ENCODE data around the gene SLC13A1.
"Not testable (repeated sequence)": the region's sequence is repeated elsewhere in the genome, so short reads cannot be mapped to it uniquely, and the experiment has no call there.

SLC13A1 gene

GRCh38 chr7:123099712-123100111 lies 100.1 kb downstream of the SLC13A1 start:
- no peak for DNase-seq
- Histone ChIP-seq H3K4me3 (ENCODE audit: low read length) (no peak overlapping the region), H3K9ac (ENCODE audit: low read length) (no peak overlapping the region), H3K9me3 (replicated peaks; ENCODE audit: insufficient read depth, low read length) (no peaks in the 10 kb centered on the region), H3F3A (ENCODE audit: insufficient read depth, low read length) (no peaks in the 10 kb centered on the region), H3K36me3 (replicated peaks; ENCODE audit: insufficient read depth, low read length) (no peaks in the 10 kb centered on the region), H3K9me2 (replicated peaks; ENCODE audit: insufficient read depth, low read length) (no peaks in the 10 kb centered on the region), H3K27ac (ENCODE audit: low read length) (no peak overlapping the region), H3K27me3 (replicated peaks; ENCODE audit: insufficient read depth, low read length) (no peaks in the 10 kb centered on the region), H4K20me1 (ENCODE audit: insufficient read depth, low read length) (no peaks in the 10 kb centered on the region), H2AFZ (ENCODE audit: low read length) (no peak overlapping the region), H3K4me1 (ENCODE audit: low read length) (no peaks in the 10 kb centered on the region), H3K4me2 (ENCODE audit: low read depth, low read length) (no peak overlapping the region), H3K79me2 (ENCODE audit: low read length) (no peaks in the 10 kb centered on the region)
- TF ChIP-seq EZH2phosphoT487 (IDR thresholded peaks at IDR 0.05; ENCODE audit: low read length), result no peak
- no peak for TF ChIP-seq EZH2 (optimal IDR thresholded peaks at IDR 0.05; ENCODE audit: low read depth, low read length)
- TF ChIP-seq CTCF (IDR thresholded peaks at IDR 0.05; ENCODE audit: low read length), result no peak

DNA sequence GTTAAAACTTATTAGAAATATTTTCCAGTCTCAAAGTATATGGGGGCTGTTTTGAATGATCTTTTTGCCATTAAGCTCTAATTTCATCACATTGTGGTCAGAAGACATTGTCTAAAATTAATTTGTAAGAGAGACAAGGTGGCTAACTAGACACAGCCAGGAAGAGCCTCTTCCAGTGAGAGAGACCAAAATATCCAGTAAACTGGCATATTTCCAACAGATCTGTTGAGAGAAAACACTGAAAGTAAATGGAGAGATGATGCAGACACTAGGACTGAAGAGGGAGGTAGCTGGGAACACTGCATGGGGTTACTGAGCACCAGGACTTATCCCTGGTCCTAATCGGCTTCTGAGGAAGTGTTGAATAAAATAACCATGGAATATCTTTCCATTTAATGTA lies 102.8 kb downstream of the SLC13A1 start:
- Histone ChIP-seq H3K4me1 (ENCODE audit: low read length) (no peaks in the 10 kb centered on the region), H3K79me2 (ENCODE audit: low read length) (no peaks in the 10 kb centered on the region), H3F3A (ENCODE audit: insufficient read depth, low read length) (no peaks in the 10 kb centered on the region), H3K9me3 (replicated peaks; ENCODE audit: insufficient read depth, low read length) (no peaks in the 10 kb centered on the region), H3K36me3 (replicated peaks; ENCODE audit: insufficient read depth, low read length) (no peaks in the 10 kb centered on the region), H3K9me2 (replicated peaks; ENCODE audit: insufficient read depth, low read length) (no peaks in the 10 kb centered on the region), H3K4me2 (ENCODE audit: low read depth, low read length) (no peak overlapping the region), H2AFZ (ENCODE audit: low read length) (no peak overlapping the region), H3K4me3 (ENCODE audit: low read length) (no peak overlapping the region), H3K9ac (ENCODE audit: low read length) (no peak overlapping the region), H3K27me3 (replicated peaks; ENCODE audit: insufficient read depth, low read length) (no peaks in the 10 kb centered on the region), H4K20me1 (ENCODE audit: insufficient read depth, low read length) (no peaks in the 10 kb centered on the region), H3K27ac (ENCODE audit: low read length) (no peak overlapping the region)
- TF ChIP-seq EZH2phosphoT487 (IDR thresholded peaks at IDR 0.05; ENCODE audit: low read length) (no peak), EZH2 (optimal IDR thresholded peaks at IDR 0.05; ENCODE audit: low read depth, low read length) (no peak)
- no peak for DNase-seq

DNA sequence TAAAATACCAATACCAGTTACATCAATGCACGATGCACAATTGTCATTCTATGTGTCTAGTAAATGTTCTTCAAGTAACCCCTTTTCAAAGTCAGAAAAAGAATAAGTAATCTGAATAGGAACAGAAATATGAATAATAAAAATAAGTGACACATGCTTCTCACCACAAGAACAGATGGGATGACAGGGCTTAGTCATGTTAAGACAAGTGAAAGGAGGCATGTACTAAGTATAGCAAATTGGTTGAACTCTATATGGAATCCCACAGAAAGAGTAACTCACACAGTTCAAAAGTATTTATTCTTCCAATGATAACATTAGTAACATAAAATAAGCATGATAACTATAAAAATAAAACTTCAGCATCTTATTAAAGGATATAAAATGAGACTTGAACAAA lies 103.3 kb downstream of the SLC13A1 start:
- H3K4me2 ChIP-seq (ENCODE audit: low read depth, low read length), result no peak overlapping the region
- TF ChIP-seq CTCF (IDR thresholded peaks at IDR 0.05; ENCODE audit: low read length) (no peak), EZH2 (optimal IDR thresholded peaks at IDR 0.05; ENCODE audit: low read depth, low read length) (no peak), EZH2phosphoT487 (IDR thresholded peaks at IDR 0.05; ENCODE audit: low read length) (no peak)

DNA sequence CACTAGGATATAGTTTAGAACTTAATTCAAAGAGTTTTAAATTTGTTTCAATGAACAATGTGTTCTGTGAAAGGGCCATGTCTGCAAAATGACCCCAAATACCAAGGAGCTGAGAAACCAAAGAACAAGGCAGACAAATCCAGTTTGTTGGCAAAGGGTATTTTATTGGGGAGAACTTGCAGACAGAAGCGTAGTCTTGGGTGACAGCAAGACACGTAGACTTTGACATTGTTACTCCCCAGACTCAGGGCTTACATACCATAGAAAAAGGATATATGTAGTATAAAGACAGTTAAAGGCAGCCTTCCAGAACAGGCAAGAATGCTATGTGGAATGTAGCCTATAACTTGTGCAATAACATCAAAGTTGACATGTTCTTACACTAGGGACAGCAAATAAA lies 109.3 kb downstream of the SLC13A1 start:
- Histone ChIP-seq H2AFZ (ENCODE audit: low read length) (no peak overlapping the region), H3K27me3 (replicated peaks; ENCODE audit: insufficient read depth, low read length) (no peaks in the 10 kb centered on the region), H3K4me1 (ENCODE audit: low read length) (no peaks in the 10 kb centered on the region), H3K9ac (ENCODE audit: low read length) (no peak overlapping the region), H3K36me3 (replicated peaks; ENCODE audit: insufficient read depth, low read length) (no peaks in the 10 kb centered on the region), H3K9me3 (replicated peaks; ENCODE audit: insufficient read depth, low read length) (no peaks in the 10 kb centered on the region), H3K27ac (ENCODE audit: low read length) (no peak overlapping the region), H3F3A (ENCODE audit: insufficient read depth, low read length) (no peaks in the 10 kb centered on the region), H3K79me2 (ENCODE audit: low read length) (no peaks in the 10 kb centered on the region), H4K20me1 (ENCODE audit: insufficient read depth, low read length) (no peaks in the 10 kb centered on the region), H3K9me2 (replicated peaks; ENCODE audit: insufficient read depth, low read length) (no peaks in the 10 kb centered on the region), H3K4me2 (ENCODE audit: low read depth, low read length) (no peak overlapping the region), H3K4me3 (ENCODE audit: low read length) (no peak overlapping the region)
- no peak for DNase-seq
- TF ChIP-seq EZH2phosphoT487 (IDR thresholded peaks at IDR 0.05; ENCODE audit: low read length), result no peak
- TF ChIP-seq EZH2 (optimal IDR thresholded peaks at IDR 0.05; ENCODE audit: low read depth, low read length), result no peak
- no peak for TF ChIP-seq CTCF (IDR thresholded peaks at IDR 0.05; ENCODE audit: low read length)

More for the DNA sequence above, 103.3 kb downstream of the SLC13A1 start:
- Histone ChIP-seq H3K4me1 (ENCODE audit: low read length) (no peaks in the 10 kb centered on the region), H2AFZ (ENCODE audit: low read length) (no peak overlapping the region), H3K4me3 (ENCODE audit: low read length) (no peak overlapping the region), H4K20me1 (ENCODE audit: insufficient read depth, low read length) (no peaks in the 10 kb centered on the region), H3K27me3 (replicated peaks; ENCODE audit: insufficient read depth, low read length) (no peaks in the 10 kb centered on the region), H3K9me2 (replicated peaks; ENCODE audit: insufficient read depth, low read length) (no peaks in the 10 kb centered on the region), H3K9ac (ENCODE audit: low read length) (no peak overlapping the region), H3K9me3 (replicated peaks; ENCODE audit: insufficient read depth, low read length) (no peaks in the 10 kb centered on the region), H3K79me2 (ENCODE audit: low read length) (no peaks in the 10 kb centered on the region), H3K36me3 (replicated peaks; ENCODE audit: insufficient read depth, low read length) (no peaks in the 10 kb centered on the region), H3K27ac (ENCODE audit: low read length) (no peak overlapping the region), H3F3A (ENCODE audit: insufficient read depth, low read length) (no peaks in the 10 kb centered on the region)
- no peak for DNase-seq

DNA sequence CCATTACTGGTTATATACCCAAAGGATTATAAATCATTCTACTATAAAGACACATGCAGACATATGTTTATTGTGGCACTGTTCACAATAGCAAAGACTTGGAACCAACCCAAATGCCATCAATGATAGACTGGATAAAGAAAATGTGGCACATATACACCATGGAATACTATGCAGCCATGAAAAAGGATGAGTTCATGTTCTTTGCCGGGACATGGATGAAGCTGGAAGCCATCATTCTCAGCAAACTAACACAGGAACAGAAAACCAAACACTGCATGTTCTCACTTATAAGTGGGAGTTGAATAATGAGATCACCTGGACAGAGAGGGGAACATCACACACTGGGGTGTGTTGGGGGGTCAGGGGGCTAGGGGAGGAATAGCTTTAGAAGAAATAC lies 112.9 kb downstream of the SLC13A1 start:
- not testable (repeated sequence) for H2AFZ ChIP-seq (ENCODE audit: low read length); H3K27me3 ChIP-seq (replicated peaks; ENCODE audit: insufficient read depth, low read length); H3K4me3 ChIP-seq (ENCODE audit: low read length); H3K4me1 ChIP-seq (ENCODE audit: low read length); H3K79me2 ChIP-seq (ENCODE audit: low read length); H3K9ac ChIP-seq (ENCODE audit: low read length); H3K27ac ChIP-seq (ENCODE audit: low read length); H3K36me3 ChIP-seq (replicated peaks; ENCODE audit: insufficient read depth, low read length); H3K4me2 ChIP-seq (ENCODE audit: low read depth, low read length); H4K20me1 ChIP-seq (ENCODE audit: insufficient read depth, low read length); H3K9me2 ChIP-seq (replicated peaks; ENCODE audit: insufficient read depth, low read length); DNase-seq; H3F3A ChIP-seq (ENCODE audit: insufficient read depth, low read length); H3K9me3 ChIP-seq (replicated peaks; ENCODE audit: insufficient read depth, low read length)

DNA sequence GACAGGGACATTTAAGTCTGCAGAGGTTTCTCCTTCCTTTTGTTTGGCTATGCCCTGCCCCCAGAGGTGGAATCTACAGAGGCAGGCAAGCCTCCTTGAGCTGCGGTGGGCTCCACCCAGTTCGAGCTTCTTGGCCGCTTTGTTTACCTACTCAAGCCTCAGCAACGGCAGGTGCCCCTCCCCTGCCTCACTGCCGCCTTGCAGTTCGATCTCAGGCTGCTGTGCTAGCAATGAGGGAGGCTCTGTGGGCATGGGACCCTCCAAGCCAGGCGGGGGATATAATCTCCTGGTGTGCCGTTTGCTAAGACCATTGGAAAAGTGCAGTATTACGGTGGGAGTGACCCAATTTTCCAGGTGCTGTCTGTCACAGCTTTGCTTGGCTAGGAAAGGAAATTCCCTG lies 114.9 kb downstream of the SLC13A1 start:
- not testable (repeated sequence) for H3K4me3 ChIP-seq (ENCODE audit: low read length); H3K79me2 ChIP-seq (ENCODE audit: low read length); H4K20me1 ChIP-seq (ENCODE audit: insufficient read depth, low read length); H3K27me3 ChIP-seq (replicated peaks; ENCODE audit: insufficient read depth, low read length); H3K27ac ChIP-seq (ENCODE audit: low read length); H3K36me3 ChIP-seq (replicated peaks; ENCODE audit: insufficient read depth, low read length); H3K9ac ChIP-seq (ENCODE audit: low read length); H3F3A ChIP-seq (ENCODE audit: insufficient read depth, low read length); H3K9me2 ChIP-seq (replicated peaks; ENCODE audit: insufficient read depth, low read length); H3K4me2 ChIP-seq (ENCODE audit: low read depth, low read length); DNase-seq; H2AFZ ChIP-seq (ENCODE audit: low read length); H3K4me1 ChIP-seq (ENCODE audit: low read length); H3K9me3 ChIP-seq (replicated peaks; ENCODE audit: insufficient read depth, low read length)

All from MM.1S (cell line).